Stimulated activated CD4-positive, alpha-beta T cell treated with anti-CD3 and anti-CD28 coated beads, Interleukin-12 subunit alpha, Interleukin-12 subunit beta, amount 100 ng/mL, for 4 hours (primary cell): ENCODE measurements around the gene RFC1.
"Not testable (repeated sequence)": the region's sequence is repeated elsewhere in the genome, so short reads cannot be mapped to it uniquely, and the experiment has no call there.

Source experiments
- DNase-seq: peaks from one replicate; pipeline ENCODE4 v3.0.0-alpha.2; 2020

The RFC1 gene

GRCh38 chr4:39365830-39366771, at the start of gene RFC1:
Gene RFC1, minus strand, starts transcription at chr4:39366362. Its CDS starts 121 bp downstream, at chr4:39366241.
- DNase-seq, result peak; percentile 96

GRCh38 chr4:39415678-39416283, 49.6 kb upstream of the RFC1 start:
- no peak for DNase-seq

GRCh38 chr4:39411561-39411960, 45.4 kb upstream of the RFC1 start:
- DNase-seq, result not testable (repeated sequence)

GRCh38 chr4:39410415-39410814, 44.3 kb upstream of the RFC1 start:
- no peak for DNase-seq

- DNase-seq, result no peak
Observed at GRCh38 chr4:39407584-39407885, 41.4 kb upstream of the RFC1 start.

- DNase-seq, result no peak
Observed at GRCh38 chr4:39406763-39407583, 40.8 kb upstream of the RFC1 start, which contains the start of gene KLB. Gene KLB, plus strand, starts transcription at chr4:39406930. Its CDS starts 20 bp downstream, at chr4:39406950.

GRCh38 chr4:39401640-39402039, 35.5 kb upstream of the RFC1 start:
- DNase-seq, result not testable (repeated sequence)

GRCh38 chr4:39394706-39395105, 28.5 kb upstream of the RFC1 start:
- DNase-seq, result no peak

GRCh38 chr4:39390603-39391002, 24.4 kb upstream of the RFC1 start:
- DNase-seq, result no peak

GRCh38 chr4:39384563-39384962, 18.4 kb upstream of the RFC1 start:
- no peak for DNase-seq

- DNase-seq, result no peak
Observed at GRCh38 chr4:39383690-39384089, 17.5 kb upstream of the RFC1 start.

- DNase-seq, result no peak
Observed at GRCh38 chr4:39375478-39375877, 9.3 kb upstream of the RFC1 start.

GRCh38 chr4:39371209-39371608, 5.0 kb upstream of the RFC1 start:
- DNase-seq, result not testable (repeated sequence)

GRCh38 chr4:39369301-39369700, 3.1 kb upstream of the RFC1 start:
- no peak for DNase-seq

GRCh38 chr4:39367166-39367565, 1.0 kb upstream of the RFC1 start:
- DNase-seq, result no peak

- DNase-seq, result no peak
Observed at GRCh38 chr4:39365360-39365759, 802 bp downstream of the RFC1 start.

GRCh38 chr4:39363773-39364393, 2.3 kb downstream of the RFC1 start:
- no peak for DNase-seq

- DNase-seq, result no peak
Observed at GRCh38 chr4:39362827-39363226, 3.3 kb downstream of the RFC1 start.

- not testable (repeated sequence) for DNase-seq
Observed at GRCh38 chr4:39360611-39361010, 5.6 kb downstream of the RFC1 start.

- DNase-seq, result no peak
Observed at GRCh38 chr4:39357002-39357401, 9.2 kb downstream of the RFC1 start.

GRCh38 chr4:39354254-39354552, 12.0 kb downstream of the RFC1 start:
- no peak for DNase-seq

- DNase-seq, result no peak
Observed at GRCh38 chr4:39353478-39354253, 12.5 kb downstream of the RFC1 start.

- DNase-seq, result peak; percentile 18
Observed at GRCh38 chr4:39353149-39353477, 13.0 kb downstream of the RFC1 start.
